ENCODE data around the gene TRAPPC11.
A peak's percentile ranks its signal among the peaks of the same experiment; 100 is the strongest.

TRAPPC11 gene

GRCh38 chr4:183631577-183632198, 27.4 kb upstream of the TRAPPC11 start:
- no peak for TF ChIP-seq CTCF (IDR thresholded peaks at IDR 0.05; ENCODE audit: low read length, missing control alignments)
- no peak overlapping the region for H3K4me3 ChIP-seq (replicated peaks; ENCODE audit: low read depth, low read length)
- no peak for DNase-seq (ENCODE audit: low read depth)

- no peak for TF ChIP-seq CTCF (IDR thresholded peaks at IDR 0.05; ENCODE audit: low read length, missing control alignments)
- H3K4me3 ChIP-seq (replicated peaks; ENCODE audit: low read depth, low read length) = no peak overlapping the region
- DNase-seq (ENCODE audit: low read depth) = no peak
Observed at GRCh38 chr4:183632689-183633088, 26.4 kb upstream of the TRAPPC11 start.

GRCh38 chr4:183633476-183634400, 25.4 kb upstream of the TRAPPC11 start:
- TF ChIP-seq CTCF (IDR thresholded peaks at IDR 0.05; ENCODE audit: low read length, missing control alignments) = no peak
- no peak overlapping the region for H3K4me3 ChIP-seq (replicated peaks; ENCODE audit: low read depth, low read length)
- no peak for DNase-seq (ENCODE audit: low read depth)

- no peak for TF ChIP-seq CTCF (IDR thresholded peaks at IDR 0.05; ENCODE audit: low read length, missing control alignments)
- H3K4me3 ChIP-seq (replicated peaks; ENCODE audit: low read depth, low read length) = peak overlapping the region; percentile 11
- DNase-seq (ENCODE audit: low read depth) = peak; percentile 26
Observed at GRCh38 chr4:183635321-183635720, 23.8 kb upstream of the TRAPPC11 start.

- TF ChIP-seq CTCF (IDR thresholded peaks at IDR 0.05; ENCODE audit: low read length, missing control alignments) = no peak
- peak; percentile 23 for DNase-seq (ENCODE audit: low read depth)
- peak overlapping the region; percentile 11 for H3K4me3 ChIP-seq (replicated peaks; ENCODE audit: low read depth, low read length)
Observed at GRCh38 chr4:183635741-183636140, 23.4 kb upstream of the TRAPPC11 start.

- no peak for DNase-seq (ENCODE audit: low read depth)
- no peak overlapping the region for H3K4me3 ChIP-seq (replicated peaks; ENCODE audit: low read depth, low read length)
- no peak for TF ChIP-seq CTCF (IDR thresholded peaks at IDR 0.05; ENCODE audit: low read length, missing control alignments)
Observed at GRCh38 chr4:183636503-183636902, 22.6 kb upstream of the TRAPPC11 start.
